GM21526 (cell line): ENCODE data around the gene ZC3H10.
"Not testable (repeated sequence)": the region's sequence is repeated elsewhere in the genome, so short reads cannot be mapped to it uniquely, and the experiment has no call there.

ENCODE experiments used
- ATAC-seq: cut with Tn5 transposase; IDR thresholded peaks from one replicate; pipeline ENCODE4 v1.9.1; 2021; ENCODE audit warnings: moderate library complexity; ENCODE audit not compliant: unreplicated experiment, low FRiP score

The ZC3H10 gene

GRCh38 chr12:56117778-56118687 is at the start of gene ZC3H10:
Gene ZC3H10, plus strand, starts transcription at chr12:56118266. Its CDS starts 2,297 bp downstream, at chr12:56120563.
- ATAC-seq: peak; percentile 73

- no peak for ATAC-seq
Observed at GRCh38 chr12:56071648-56072047, 46.4 kb upstream of the ZC3H10 start.

- no peak for ATAC-seq
Observed at GRCh38 chr12:56074396-56074795, 43.7 kb upstream of the ZC3H10 start.

- not testable (repeated sequence) for ATAC-seq
Observed at GRCh38 chr12:56077966-56078365, 40.1 kb upstream of the ZC3H10 start.

- no peak for ATAC-seq
Observed at GRCh38 chr12:56078427-56078826, 39.6 kb upstream of the ZC3H10 start.

- no peak for ATAC-seq
Observed at GRCh38 chr12:56078931-56079722, 38.9 kb upstream of the ZC3H10 start.

- ATAC-seq: no peak
Observed at GRCh38 chr12:56079723-56080555, 38.1 kb upstream of the ZC3H10 start, which contains the start of gene ERBB3. Gene ERBB3, plus strand, starts transcription at chr12:56080165. Its CDS starts 136 bp downstream, at chr12:56080301.

GRCh38 chr12:56080556-56081138 is 37.4 kb upstream of the ZC3H10 start:
- ATAC-seq: no peak

GRCh38 chr12:56081393-56082347 is 36.4 kb upstream of the ZC3H10 start:
- no peak for ATAC-seq

- no peak for ATAC-seq
Observed at GRCh38 chr12:56082382-56082781, 35.7 kb upstream of the ZC3H10 start.

GRCh38 chr12:56082967-56083366 is 35.1 kb upstream of the ZC3H10 start:
- no peak for ATAC-seq

GRCh38 chr12:56084958-56085543 is 33.0 kb upstream of the ZC3H10 start:
- no peak for ATAC-seq

- no peak for ATAC-seq
Observed at GRCh38 chr12:56086096-56086495, 32.0 kb upstream of the ZC3H10 start.

GRCh38 chr12:56086608-56087007 is 31.5 kb upstream of the ZC3H10 start:
- no peak for ATAC-seq

- no peak for ATAC-seq
Observed at GRCh38 chr12:56087220-56087619, 30.8 kb upstream of the ZC3H10 start.

GRCh38 chr12:56097738-56098137 is 20.3 kb upstream of the ZC3H10 start:
- no peak for ATAC-seq

GRCh38 chr12:56098592-56098991 is 19.5 kb upstream of the ZC3H10 start:
- ATAC-seq: no peak

GRCh38 chr12:56099787-56100186 is 18.3 kb upstream of the ZC3H10 start:
- no peak for ATAC-seq

- no peak for ATAC-seq
Observed at GRCh38 chr12:56101045-56101444, 17.0 kb upstream of the ZC3H10 start.
